Measurements from ENCODE around the gene PRRT4.
A peak's percentile ranks its signal among the peaks of the same experiment; 100 is the strongest.

DNA sequence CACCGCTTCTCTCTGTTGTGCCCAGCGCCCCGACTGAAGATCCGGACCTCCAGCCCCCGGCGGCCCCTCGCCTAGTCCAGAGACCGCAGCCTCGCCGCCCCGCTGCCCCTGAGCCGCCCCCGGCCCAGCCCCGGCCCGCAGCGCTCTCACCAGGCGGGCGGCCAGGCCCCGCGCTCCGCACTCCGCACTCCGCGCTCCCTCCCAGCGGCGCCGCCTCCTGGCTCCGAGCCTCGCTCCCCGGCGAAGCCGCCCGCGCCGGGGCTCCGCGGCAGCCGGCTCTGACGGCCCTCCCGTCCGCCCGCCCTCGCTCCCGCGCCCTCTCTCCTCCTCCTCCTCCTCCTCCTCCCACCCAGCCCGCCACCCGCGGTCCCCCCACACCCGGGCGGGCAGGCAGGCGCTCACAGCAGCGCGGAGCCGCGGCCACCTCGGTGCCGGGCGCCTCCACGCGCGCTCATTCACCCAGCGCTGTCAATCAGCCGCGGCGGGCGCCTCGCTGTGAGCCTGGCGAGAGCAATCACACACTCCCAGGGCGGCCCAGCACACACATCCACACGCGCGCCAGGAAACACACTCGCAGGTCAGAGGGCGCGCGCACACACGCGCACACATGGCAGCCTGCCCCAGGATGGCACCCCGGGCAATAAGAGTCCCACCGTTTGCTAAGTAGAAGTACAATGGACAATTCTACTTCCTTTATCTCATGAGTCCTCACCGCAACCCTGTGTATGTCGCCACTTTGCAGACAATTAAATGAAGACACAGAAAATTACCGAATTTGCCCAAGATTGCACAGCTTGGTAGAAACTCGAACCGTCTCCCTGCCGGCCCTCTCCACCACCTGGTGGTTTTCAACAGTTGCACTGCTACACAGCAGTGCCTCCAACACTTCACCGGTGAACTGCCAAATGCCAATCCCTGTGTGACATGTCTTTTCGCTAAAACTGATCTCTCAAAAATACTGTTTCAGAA lies at the start of gene PRRT4:
- TF ChIP-seq, protein P1, sequence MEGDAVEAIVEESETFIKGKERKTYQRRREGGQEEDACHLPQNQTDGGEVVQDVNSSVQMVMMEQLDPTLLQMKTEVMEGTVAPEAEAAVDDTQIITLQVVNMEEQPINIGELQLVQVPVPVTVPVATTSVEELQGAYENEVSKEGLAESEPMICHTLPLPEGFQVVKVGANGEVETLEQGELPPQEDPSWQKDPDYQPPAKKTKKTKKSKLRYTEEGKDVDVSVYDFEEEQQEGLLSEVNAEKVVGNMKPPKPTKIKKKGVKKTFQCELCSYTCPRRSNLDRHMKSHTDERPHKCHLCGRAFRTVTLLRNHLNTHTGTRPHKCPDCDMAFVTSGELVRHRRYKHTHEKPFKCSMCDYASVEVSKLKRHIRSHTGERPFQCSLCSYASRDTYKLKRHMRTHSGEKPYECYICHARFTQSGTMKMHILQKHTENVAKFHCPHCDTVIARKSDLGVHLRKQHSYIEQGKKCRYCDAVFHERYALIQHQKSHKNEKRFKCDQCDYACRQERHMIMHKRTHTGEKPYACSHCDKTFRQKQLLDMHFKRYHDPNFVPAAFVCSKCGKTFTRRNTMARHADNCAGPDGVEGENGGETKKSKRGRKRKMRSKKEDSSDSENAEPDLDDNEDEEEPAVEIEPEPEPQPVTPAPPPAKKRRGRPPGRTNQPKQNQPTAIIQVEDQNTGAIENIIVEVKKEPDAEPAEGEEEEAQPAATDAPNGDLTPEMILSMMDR (conservative IDR thresholded peaks at IDR 0.05 in 1 of 2, IDR thresholded peaks at IDR 0.05 in 1 of 2; ENCODE audit: extremely low read depth in 1 of 2, insufficient read depth in 1 of 2, low read depth in 1 of 2, low read length in 2 of 2): peak in 1 of 2 donors; percentile 12
- no peak for TF ChIP-seq EZH2 (IDR thresholded peaks at IDR 0.05; ENCODE audit: borderline replicate concordance, low read length)
